ENCODE results near the gene CAPN15.

Gene CAPN15

GRCh38 chr16:560701-561412 is 33.3 kb downstream of the CAPN15 start:
- DNase-seq (ENCODE audit: low read depth in 4 of 4, low spot score in 1 of 4) = no peak

- DNase-seq (ENCODE audit: low read depth in 4 of 4, low spot score in 1 of 4) = no peak
These were observed 33.9 kb downstream of the CAPN15 start for GRCh38 chr16:561413-561794.

GRCh38 chr16:561957-562938 is 34.7 kb downstream of the CAPN15 start:
- DNase-seq (ENCODE audit: low read depth in 4 of 4, low spot score in 1 of 4) = no peak

GRCh38 chr16:563072-563644 is 35.6 kb downstream of the CAPN15 start:
- no peak for DNase-seq (ENCODE audit: low read depth in 4 of 4, low spot score in 1 of 4)

DNA sequence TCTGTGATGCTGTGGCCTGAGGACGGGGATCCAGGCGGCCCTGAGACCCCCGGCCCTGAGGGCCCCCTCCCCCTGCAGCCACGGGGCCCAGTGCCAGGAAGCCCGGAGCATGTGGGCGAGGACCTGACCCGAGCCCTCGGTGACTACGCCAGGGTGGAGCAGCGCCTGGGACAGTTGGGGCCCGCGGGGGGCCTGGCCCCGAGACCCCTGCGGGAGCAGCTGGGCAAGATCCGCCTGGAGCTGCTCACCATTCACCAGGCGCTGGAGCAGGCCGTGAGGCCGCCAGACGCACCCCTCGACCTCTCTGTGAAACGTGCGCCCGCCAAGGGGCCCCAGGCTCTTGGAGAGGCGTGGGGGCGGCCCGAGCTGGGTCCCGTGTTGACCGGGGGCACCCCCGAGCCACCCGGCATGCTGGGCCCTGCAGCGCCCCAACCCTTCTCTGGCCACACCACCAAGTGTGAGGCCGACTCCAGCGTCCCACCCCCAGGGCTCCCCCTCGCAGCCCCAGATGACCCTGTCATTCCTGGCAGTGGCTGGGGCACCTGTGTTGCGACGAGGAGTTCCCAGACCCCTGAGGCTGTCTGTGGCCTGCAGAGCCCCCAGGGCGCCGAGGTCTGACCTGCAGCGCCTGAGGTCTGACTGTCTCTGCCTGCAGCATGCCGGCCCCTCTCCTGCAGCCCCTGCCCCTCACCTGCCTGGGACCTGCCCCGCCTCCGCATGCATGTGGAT is 37.3 kb downstream of the CAPN15 start:
- no peak for DNase-seq (ENCODE audit: low read depth in 4 of 4, low spot score in 1 of 4)

DNA sequence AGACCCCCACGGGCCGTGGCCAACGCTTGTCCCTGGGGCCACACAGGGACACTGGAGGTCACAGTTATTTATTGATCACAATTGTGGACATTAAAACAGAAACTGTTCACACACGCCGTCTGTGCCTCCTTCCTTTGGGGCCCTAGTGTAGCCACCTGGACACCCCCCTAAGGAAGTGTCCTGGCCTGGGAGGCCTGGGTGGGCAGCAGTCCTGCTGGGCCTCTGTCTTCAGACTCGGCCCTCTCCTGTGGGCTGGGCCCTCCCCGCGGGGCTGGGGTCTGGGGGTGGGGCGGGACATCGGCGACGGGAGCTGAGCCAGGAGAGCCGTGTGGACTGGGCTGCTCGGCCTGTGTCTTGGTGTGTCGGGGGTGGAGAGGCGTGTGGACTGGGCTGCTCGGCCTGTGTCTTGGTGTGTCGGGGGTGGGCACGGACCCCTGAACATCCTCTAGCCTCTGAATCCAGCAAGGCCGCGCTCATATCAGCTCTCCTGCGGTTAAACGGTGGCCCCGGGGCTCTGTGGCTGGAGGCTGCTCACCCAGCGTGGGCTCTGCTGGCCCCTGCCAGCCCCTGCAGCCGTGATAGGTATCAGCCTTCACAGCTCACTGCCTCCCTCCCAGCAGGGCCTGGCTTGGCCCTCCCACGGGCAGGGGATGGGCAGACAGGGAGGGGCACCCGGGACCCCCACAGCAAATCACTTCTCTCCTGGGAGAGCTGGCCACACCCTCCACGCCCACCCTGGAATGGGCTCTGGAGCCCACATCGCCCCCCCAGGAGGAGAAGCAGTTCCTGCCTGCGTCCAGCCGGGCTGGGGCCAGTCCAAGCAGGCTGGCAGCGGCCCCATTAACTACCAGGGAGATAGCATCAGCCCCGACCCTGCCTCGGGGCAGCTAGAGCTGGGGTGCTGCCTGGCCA is 38.2 kb downstream of the CAPN15 start:
- no peak for DNase-seq (ENCODE audit: low read depth in 4 of 4, low spot score in 1 of 4)

- peak in 2 of 4 experiments; percentile 19 to 37 for DNase-seq (ENCODE audit: low read depth in 4 of 4, low spot score in 1 of 4)
These were observed 39.2 kb downstream of the CAPN15 start, which contains the start of gene NHLRC4 for GRCh38 chr16:566475-567372. Gene NHLRC4, plus strand, starts transcription at chr16:567005. Its CDS starts 1,043 bp downstream, at chr16:568048.

DNA sequence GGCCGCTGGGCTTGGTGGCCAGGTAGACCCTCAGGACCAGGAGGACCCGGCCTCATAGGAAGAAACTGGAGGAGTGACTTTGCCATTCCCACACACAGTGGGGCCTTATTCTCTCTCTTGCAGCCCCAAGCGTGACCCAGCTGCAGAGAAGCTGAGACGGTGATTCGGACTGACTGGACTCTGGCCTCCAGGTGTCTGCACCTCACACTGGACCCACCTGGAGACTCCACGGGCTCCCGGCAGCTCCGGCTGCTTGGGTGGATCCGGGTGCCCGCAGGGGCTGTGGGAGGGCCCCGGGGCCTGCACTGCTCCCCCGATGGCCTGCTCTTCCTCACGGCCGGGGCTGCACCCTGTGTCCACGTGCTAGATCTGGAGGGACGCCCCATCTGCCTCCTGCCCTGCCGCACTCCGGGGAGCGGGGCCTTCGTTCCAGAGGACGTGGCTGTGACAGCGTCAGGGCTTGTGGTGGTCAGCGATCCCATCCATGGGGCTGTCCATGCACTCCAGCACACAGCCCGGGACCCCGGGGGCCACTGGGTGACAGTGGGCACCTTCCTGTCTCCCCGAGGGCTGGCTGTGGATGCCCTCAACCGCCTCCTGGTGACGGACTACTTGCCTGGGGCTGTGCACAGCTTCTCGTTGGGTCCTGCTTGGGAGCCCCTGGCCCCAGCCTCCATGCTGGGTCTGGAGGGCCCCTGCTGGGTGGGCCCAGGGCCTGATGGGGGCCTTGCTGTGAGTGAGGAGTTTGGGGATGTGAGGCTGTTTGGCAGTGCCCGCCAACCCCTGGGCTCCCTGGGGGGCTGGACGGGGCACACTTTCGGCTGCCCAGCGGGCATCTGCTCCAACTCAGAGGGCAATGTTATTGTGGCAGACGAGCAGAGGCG is 40.1 kb downstream of the CAPN15 start:
- DNase-seq (ENCODE audit: low read depth in 4 of 4, low spot score in 1 of 4) = no peak

DNA sequence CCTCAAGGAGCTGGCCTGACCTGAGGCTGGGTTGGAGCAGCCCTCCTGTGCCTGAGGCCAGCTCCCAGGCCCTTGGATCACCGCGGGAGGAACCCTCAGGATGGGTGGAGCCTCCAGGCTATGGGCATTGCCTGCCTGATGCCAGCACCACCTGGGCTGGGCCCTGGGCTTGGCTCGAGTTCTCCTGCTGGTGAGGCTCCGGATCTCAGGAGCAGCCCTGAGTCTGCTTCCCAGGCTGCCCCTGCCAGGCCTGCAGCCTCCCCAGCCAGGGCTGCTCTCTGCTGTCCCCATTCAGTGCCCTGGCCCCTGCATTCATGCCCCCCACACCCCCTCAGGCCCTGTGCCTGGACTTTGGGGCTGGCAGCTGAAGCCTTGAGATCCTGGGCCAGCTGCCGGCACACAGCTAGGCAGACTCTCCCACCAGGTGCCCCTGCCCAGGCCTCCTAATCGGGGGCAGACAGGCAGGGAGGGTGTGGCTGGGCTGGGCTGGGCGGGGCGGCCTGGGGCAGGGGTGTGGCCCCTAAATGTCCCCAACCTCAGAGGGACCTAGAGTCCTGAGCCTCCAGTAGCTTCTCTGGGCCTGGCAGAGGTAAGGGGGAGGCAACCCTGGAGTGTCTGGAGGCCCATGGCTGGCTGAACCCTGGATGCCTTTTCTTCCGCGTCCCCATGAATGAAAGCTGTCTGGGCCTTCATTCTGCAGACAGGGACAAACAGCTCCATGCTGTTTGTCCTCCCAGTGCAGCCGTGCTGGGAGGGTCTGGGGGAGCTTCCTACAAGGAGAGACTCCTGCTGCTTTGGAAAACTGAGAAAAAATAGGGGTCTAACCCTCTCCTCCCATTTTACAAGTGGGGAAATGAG is 41.1 kb downstream of the CAPN15 start:
- DNase-seq (ENCODE audit: low read depth in 4 of 4, low spot score in 1 of 4) = no peak

DNA sequence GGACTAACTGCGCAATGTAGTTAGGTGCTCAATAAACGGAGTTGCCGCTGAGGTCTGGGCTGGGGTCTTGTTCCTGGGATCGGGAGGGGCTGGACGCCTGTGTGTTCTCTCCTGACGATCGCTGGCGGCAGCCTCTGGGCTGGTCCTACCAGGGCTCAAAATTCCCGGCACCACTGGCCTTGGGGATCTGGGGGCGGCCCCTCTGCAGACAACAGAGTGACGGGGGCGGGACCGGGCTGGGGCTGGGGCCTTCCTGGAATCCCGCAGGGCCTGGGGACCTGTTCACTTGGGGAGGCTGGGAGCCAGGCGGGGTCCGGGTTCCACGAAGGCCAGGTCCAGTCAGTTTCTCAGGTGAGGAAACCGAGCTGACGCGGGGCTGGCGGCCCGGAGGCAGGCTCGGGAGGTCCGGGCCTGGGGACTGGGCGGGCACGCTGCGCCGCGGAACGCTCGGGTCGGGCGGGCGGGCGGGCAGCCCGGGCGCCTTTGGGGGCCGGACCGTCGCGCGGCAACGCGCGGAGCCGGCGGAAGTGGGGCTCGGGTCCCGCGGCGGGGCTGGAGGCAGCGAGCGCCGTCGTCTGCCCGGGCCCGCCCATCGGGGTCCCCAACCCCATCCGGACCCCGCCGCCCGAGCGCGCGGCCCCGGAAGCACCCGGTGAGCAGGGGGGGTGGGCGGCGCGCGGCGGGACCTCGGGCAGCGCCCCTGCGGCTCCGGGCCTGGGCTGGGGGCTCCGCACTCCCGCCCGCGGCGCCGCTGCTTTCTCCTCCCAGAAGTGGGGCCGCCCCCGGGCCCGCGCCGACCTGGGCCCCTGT is 42.1 kb downstream of the CAPN15 start, which contains the start of gene PIGQ:
Gene PIGQ, plus strand, starts transcription at position 524 of the 810 bp plus-strand sequence. CDS start 4,107 bp downstream, outside the sequence.
- DNase-seq (ENCODE audit: low read depth in 4 of 4, low spot score in 1 of 4) = peak; percentile 32 to 61 (median 49)

DNA sequence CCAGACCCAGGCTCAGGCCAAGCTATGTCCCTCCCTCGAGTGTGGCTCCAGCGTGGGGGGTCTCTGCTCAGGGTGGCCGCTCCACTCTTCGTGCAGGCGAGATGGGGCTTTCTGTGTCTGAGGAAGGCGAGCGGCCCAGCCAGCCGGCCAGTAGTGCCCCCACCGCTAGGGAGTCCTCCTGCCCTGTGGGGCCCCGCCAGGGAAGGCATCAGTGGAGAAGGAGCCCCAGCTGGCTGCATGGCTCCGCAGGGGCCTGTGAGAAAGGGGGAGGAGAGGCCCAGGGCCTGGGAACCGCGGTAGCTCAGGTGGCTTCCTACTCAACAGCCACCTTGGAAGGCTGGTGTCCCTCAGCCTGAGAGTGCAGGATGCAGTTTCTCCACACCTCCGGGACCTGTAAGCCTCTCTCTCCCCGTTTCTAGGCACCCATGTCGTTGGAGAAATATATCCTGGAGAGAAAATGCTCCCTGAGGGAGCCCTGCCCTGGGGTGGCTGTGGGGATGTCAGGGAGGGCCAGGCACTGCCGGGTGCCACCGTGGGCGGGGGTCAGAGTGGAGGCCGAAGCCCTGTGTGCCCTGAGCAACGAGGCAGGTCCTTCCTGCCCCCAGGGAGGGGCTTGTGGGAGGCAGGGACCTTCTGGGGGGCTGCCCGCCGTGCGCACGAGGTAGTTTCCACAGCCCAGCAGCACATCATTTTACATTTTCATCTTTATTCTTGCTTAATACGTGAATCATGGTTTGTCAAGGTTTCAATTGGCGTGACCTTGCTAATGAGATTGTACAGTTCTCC is 45.5 kb downstream of the CAPN15 start:
- DNase-seq (ENCODE audit: low read depth in 4 of 4, low spot score in 1 of 4) = no peak

DNA sequence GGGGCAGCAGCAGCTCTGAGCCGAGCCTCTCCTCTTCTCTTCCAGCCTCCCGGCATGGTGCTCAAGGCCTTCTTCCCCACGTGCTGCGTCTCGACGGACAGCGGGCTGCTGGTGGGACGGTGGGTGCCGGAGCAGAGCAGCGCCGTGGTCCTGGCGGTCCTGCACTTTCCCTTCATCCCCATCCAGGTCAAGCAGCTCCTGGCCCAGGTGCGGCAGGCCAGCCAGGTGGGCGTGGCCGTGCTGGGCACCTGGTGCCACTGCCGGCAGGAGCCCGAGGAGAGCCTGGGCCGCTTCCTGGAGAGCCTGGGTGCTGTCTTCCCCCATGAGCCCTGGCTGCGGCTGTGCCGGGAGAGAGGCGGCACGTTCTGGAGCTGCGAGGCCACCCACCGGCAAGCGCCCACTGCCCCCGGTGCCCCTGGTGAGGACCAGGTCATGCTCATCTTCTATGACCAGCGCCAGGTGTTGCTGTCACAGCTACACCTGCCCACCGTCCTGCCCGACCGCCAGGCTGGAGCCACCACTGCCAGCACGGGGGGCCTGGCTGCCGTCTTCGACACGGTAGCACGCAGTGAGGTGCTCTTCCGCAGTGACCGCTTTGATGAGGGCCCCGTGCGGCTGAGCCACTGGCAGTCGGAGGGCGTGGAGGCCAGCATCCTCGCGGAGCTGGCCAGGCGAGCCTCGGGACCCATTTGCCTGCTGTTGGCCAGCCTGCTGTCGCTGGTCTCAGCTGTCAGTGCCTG is 46.7 kb downstream of the CAPN15 start:
- no peak for DNase-seq (ENCODE audit: low read depth in 4 of 4, low spot score in 1 of 4)

DNA sequence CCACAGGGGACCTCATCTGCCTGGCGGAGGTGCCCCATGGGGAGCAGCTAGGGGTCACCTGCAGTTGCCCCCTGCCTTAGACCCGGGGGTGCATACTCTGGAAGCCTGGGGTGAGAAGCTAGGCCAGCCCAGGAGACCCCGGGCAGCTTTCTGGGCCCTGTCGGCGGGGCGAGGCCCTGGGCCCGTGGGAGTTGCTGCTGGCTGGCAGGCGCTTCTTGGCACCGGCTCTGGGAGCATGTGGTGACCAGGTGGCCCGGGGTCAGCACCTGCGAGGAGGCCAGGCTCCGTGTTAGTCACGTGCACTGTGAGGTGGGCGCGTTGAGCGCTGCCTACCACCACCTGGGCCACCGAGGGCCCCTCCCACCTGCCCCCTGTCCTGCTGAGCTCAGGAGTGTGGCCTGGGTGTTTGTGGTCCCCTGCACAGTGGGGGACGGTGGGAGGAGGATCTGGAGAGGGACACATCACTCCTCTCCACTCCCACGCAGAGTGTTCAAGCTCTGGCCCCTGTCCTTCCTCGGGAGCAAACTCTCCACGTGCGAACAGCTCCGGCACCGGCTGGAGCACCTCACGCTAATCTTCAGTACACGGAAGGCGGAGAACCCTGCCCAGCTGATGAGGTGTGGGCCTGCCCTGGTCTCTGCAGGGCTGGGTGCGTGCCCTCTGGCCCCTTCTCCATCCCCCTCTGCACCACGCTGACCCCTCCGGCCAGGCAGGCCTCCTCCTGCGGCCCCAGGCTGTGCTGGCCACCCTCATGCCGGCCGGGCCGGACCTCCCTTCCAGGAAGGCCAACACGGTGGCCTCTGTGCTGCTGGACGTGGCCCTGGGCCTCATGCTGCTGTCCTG is 48.1 kb downstream of the CAPN15 start:
- no peak for DNase-seq (ENCODE audit: low read depth in 4 of 4, low spot score in 1 of 4)
